SK-N-SH treated with all-trans-retinoic acid at 6 μM for 48 hours (cell line): ENCODE data around the gene ROCK2.
"Not testable (repeated sequence)": the region's sequence is repeated elsewhere in the genome, so short reads cannot be mapped to it uniquely, and the experiment has no call there.

ENCODE experiments used
- ARNTL ChIP-seq: fragments of 450-650 bp; formaldehyde crosslinking; IDR thresholded peaks from 2 replicates; pipeline ENCODE4 v1.5.0; 2020; ENCODE audit warnings: low read depth, mild to moderate bottlenecking, moderate library complexity, borderline replicate concordance
- CREB5 ChIP-seq: fragments of 250-450 bp; sonication (Bioruptor Pico); IDR thresholded peaks from 2 replicates; pipeline ENCODE4 v1.5.1; 2020; ENCODE audit warnings: low read depth, mild to moderate bottlenecking, moderate library complexity
- OSR1 ChIP-seq: fragments of 250-450 bp; sonication (Bioruptor Pico); IDR thresholded peaks from 2 replicates; pipeline ENCODE4 v1.8.0; 2022; ENCODE audit warnings: moderate library complexity, mild to moderate bottlenecking, inconsistent platforms
- PATZ1 ChIP-seq: fragments of 250-450 bp; sonication (Bioruptor Pico); IDR thresholded peaks from 2 replicates; pipeline ENCODE4 v1.8.0; 2020; ENCODE audit warnings: mild to moderate bottlenecking, moderate library complexity, borderline replicate concordance
- PPARA ChIP-seq: fragments of 250-450 bp; sonication (Bioruptor Pico); IDR thresholded peaks from 2 replicates; pipeline ENCODE4 v1.5.0; 2020; ENCODE audit warnings: mild to moderate bottlenecking, borderline replicate concordance
- RARB ChIP-seq: fragments of 250-450 bp; sonication (Bioruptor Pico); IDR thresholded peaks from 2 replicates; pipeline ENCODE4 v1.8.0; 2021; ENCODE audit warnings: mild to moderate bottlenecking, moderate library complexity
- TCF4 ChIP-seq: fragments of 250-450 bp; sonication (Bioruptor Pico); IDR thresholded peaks from 2 replicates; pipeline ENCODE4 v1.8.0; 2021; ENCODE audit warnings: mild to moderate bottlenecking, moderate library complexity, borderline replicate concordance
- ZNF70 ChIP-seq: fragments of 450-650 bp; formaldehyde crosslinking; IDR thresholded peaks from 2 replicates; pipeline ENCODE4 v1.5.0; 2020; ENCODE audit warnings: mild to moderate bottlenecking, moderate library complexity
- ZNF8 ChIP-seq: fragments of 450-650 bp; formaldehyde crosslinking; IDR thresholded peaks from 2 replicates; pipeline ENCODE4 v1.5.0; 2020; ENCODE audit warnings: mild to moderate bottlenecking, moderate library complexity

- not testable (repeated sequence) for TF ChIP-seq CREB5 (CRISPR knock-in tag); RARB (CRISPR knock-in tag); TCF4 (CRISPR knock-in tag); ARNTL; PPARA (CRISPR knock-in tag); PATZ1 (CRISPR knock-in tag); ZNF8 (CRISPR knock-in tag); ZNF70; OSR1 (CRISPR knock-in tag)
Measured at GRCh38 chr2:11328522-11328921, 15.9 kb downstream of the ROCK2 start.
